CD4-positive, alpha-beta T cell (primary cell): ENCODE results near the gene ECPAS. TPM values are rescaled to one million over a fixed set of nuclear protein-coding genes. Genes with fewer than 3 reads are reported as not detected.

ENCODE experiments used
- ATAC-seq: fragments of 200-7000 bp; cut with Tn5 transposase; one replicate; pipeline ENCODE4 v1.10.0; 2022; ENCODE audit warnings: mild to moderate bottlenecking; ENCODE audit not compliant: poor library complexity
- CTCF ChIA-PET: fragments of 350-600 bp; sonication (Branson Sonifier 250); formaldehyde crosslinking; loops from one replicate; lab custom pipeline; 2021; ENCODE audit warnings: antibody characterized with exemption, inconsistent platforms; lab: Charles Lee
- POLR2A ChIA-PET: fragments of 350-600 bp; sonication (Branson Sonifier 250); formaldehyde crosslinking; loops from one replicate; lab custom pipeline; 2021; ENCODE audit warnings: antibody characterized with exemption, inconsistent platforms; lab: Charles Lee
- DNase-seq, 14 experiments: peaks; one replicate each; pipeline ENCODE4 v3.0.0-alpha.2; 2013 to 2020; ENCODE audit warnings: mixed read lengths in 2 of 14
- H3K27ac ChIP-seq, 2 donors: one replicate each; pipeline versions ENCODE4 v1.5.1 to v1.7.0; 2013; ENCODE audit warnings: low read length in 2 of 2, low read depth in 1 of 2, mild to moderate bottlenecking in 1 of 2
- H3K27me3 ChIP-seq, 2 experiments: 1 replicate in 1 of 2; 2 replicates in 1 of 2; pipeline versions ENCODE4 v1.6.1 to v1.7.0; 2013; ENCODE audit warnings: low read length in 2 of 2, control low read depth in 1 of 2, mild to moderate bottlenecking in 1 of 2, moderate library complexity in 1 of 2; ENCODE audit not compliant: insufficient read depth in 2 of 2, control insufficient read depth in 1 of 2
- H3K36me3 ChIP-seq: one replicate; pipeline ENCODE4 v1.6.1; 2013; ENCODE audit warnings: low read length, control low read depth; ENCODE audit not compliant: insufficient read depth
- H3K4me1 ChIP-seq: one replicate; pipeline ENCODE4 v1.6.1; 2013; ENCODE audit warnings: low read length, control low read depth; ENCODE audit not compliant: insufficient read depth
- H3K4me3 ChIP-seq: one replicate; pipeline ENCODE4 v1.5.1; 2013; ENCODE audit warnings: mild to moderate bottlenecking, low read length, moderate library complexity
- H3K9me3 ChIP-seq, 2 experiments: 1 replicate in 1 of 2; 2 replicates in 1 of 2; pipeline versions ENCODE4 v1.6.1 to v1.7.0; 2013; ENCODE audit warnings: low read length in 2 of 2, mild to moderate bottlenecking in 2 of 2, control low read depth in 1 of 2, moderate library complexity in 1 of 2; ENCODE audit not compliant: control insufficient read depth in 1 of 2, insufficient read depth in 1 of 2
- H3K27ac Mint-ChIP-seq: one replicate; pipeline ENCODE4 v1.8.0; 2020; ENCODE audit warnings: mixed read lengths
- H3K27me3 Mint-ChIP-seq: one replicate; pipeline ENCODE4 v1.8.0; 2021; ENCODE audit warnings: mixed read lengths
- H3K36me3 Mint-ChIP-seq: one replicate; pipeline ENCODE4 v1.8.0; 2021; ENCODE audit warnings: low read depth, mixed read lengths
- H3K4me1 Mint-ChIP-seq: one replicate; pipeline ENCODE4 v1.8.0; 2021; ENCODE audit warnings: low read depth, mixed read lengths
- H3K4me3 Mint-ChIP-seq: one replicate; pipeline ENCODE4 v1.8.0; 2020; ENCODE audit warnings: mild to moderate bottlenecking, mixed read lengths
- H3K9me3 Mint-ChIP-seq: one replicate; pipeline ENCODE4 v1.8.0; 2020; ENCODE audit warnings: mixed read lengths
- intact Hi-C, 2 experiments: fragments of 100-400 bp; cut with DNase I in 1 of 2; cut with micrococcal nuclease in 1 of 2; formaldehyde crosslinking; loops; one replicate each; pipeline versions ENCODE4 v1.15.1 to v1.9.0; 2023 to 2025; cut with DNase I, micrococcal nuclease
- total RNA-seq, 174 experiments: library from RNA in 2 of 174; stranded (reverse) in 2 of 174; gene quantifications; one replicate each; pipeline ENCODE4 v1.2.3 and lab custom pipeline; 2021 to 2026
- TF ChIP-seq, protein P1 (sequence below): fragments of 200-600 bp; IDR thresholded peaks from one replicate; pipeline ENCODE4 v1.8.0; 2022; ENCODE audit warnings: antibody characterized with exemption, mild to moderate bottlenecking

Gene ECPAS
- total RNA-seq, 2 experiments from 2014 or later, result 36.6 to 37.5 TPM

- no peaks in the 10 kb centered on the region for H3K4me1 ChIP-seq
- TF ChIP-seq, protein P1, sequence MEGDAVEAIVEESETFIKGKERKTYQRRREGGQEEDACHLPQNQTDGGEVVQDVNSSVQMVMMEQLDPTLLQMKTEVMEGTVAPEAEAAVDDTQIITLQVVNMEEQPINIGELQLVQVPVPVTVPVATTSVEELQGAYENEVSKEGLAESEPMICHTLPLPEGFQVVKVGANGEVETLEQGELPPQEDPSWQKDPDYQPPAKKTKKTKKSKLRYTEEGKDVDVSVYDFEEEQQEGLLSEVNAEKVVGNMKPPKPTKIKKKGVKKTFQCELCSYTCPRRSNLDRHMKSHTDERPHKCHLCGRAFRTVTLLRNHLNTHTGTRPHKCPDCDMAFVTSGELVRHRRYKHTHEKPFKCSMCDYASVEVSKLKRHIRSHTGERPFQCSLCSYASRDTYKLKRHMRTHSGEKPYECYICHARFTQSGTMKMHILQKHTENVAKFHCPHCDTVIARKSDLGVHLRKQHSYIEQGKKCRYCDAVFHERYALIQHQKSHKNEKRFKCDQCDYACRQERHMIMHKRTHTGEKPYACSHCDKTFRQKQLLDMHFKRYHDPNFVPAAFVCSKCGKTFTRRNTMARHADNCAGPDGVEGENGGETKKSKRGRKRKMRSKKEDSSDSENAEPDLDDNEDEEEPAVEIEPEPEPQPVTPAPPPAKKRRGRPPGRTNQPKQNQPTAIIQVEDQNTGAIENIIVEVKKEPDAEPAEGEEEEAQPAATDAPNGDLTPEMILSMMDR, result no peak
- no peak overlapping the region for H3K27ac Mint-ChIP-seq
- CTCF ChIA-PET, result no interaction called here
- H3K27me3 Mint-ChIP-seq, result no peaks in the 10 kb centered on the region
- H3K36me3 Mint-ChIP-seq, result peaks cover 90% of the 10 kb centered on the region
- peaks cover 47% of the 10 kb centered on the region for H3K36me3 ChIP-seq
- POLR2A ChIA-PET, result no interaction called here
- H3K9me3 ChIP-seq, result no peaks in the 10 kb centered on the region
- H3K27me3 ChIP-seq, result no peaks in the 10 kb centered on the region
- H3K27ac ChIP-seq, result no peak overlapping the region
- intact Hi-C loops, result no loop called here
- ATAC-seq, result no peak
- no peaks in the 10 kb centered on the region for H3K4me1 Mint-ChIP-seq
- no peaks in the 10 kb centered on the region for H3K9me3 Mint-ChIP-seq
- no peak overlapping the region for H3K4me3 ChIP-seq
- no peak for DNase-seq
- H3K4me3 Mint-ChIP-seq, result no peak overlapping the region
These were observed 57.0 kb downstream of the ECPAS start for GRCh38 chr9:111427186-111427585.

DNA sequence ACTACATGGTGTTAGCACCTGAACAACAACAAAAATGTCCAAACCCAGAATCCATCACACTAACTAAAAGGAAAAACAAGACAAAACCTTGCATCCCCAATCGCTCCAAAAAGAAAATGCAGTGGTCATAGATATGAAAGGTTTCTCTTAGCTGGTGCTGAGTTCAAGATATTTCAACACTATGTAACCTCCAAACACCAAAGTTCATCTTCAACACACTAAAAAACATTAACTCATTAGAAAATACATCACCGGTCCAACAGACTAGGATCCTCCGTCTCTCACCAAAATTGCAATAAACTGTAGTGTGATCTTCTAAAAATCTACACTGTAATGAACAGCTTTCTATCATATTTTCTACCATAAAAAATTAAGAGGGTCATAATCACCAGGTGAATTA, 60.8 kb downstream of the ECPAS start:
- H3K4me3 Mint-ChIP-seq, result no peak overlapping the region
- Histone ChIP-seq H3K27me3 (no peaks in the 10 kb centered on the region), H3K36me3 (peaks cover 55% of the 10 kb centered on the region), H3K4me3 (no peak overlapping the region), H3K27ac (no peak overlapping the region), H3K4me1 (no peaks in the 10 kb centered on the region), H3K9me3 (no peaks in the 10 kb centered on the region)
- H3K27ac Mint-ChIP-seq, result no peak overlapping the region
- DNase-seq (no peak), ATAC-seq (no peak)
- peaks cover 87% of the 10 kb centered on the region for H3K36me3 Mint-ChIP-seq
- TF ChIP-seq, protein P1, result no peak
- H3K4me1 Mint-ChIP-seq, result no peaks in the 10 kb centered on the region
- CTCF ChIA-PET, result no interaction called here
- intact Hi-C loops, result no loop called here
- H3K27me3 Mint-ChIP-seq, result no peaks in the 10 kb centered on the region
- POLR2A ChIA-PET, result no interaction called here
- no peaks in the 10 kb centered on the region for H3K9me3 Mint-ChIP-seq

GRCh38 chr9:111414406-111414805, 69.8 kb downstream of the ECPAS start:
- TF ChIP-seq, protein P1, result no peak
- ChIA-PET POLR2A (no interaction called here), CTCF (no interaction called here)
- Mint-ChIP-seq H3K36me3 (peaks cover 97% of the 10 kb centered on the region), H3K27ac (no peak overlapping the region), H3K4me3 (no peak overlapping the region), H3K9me3 (no peaks in the 10 kb centered on the region), H3K4me1 (no peaks in the 10 kb centered on the region), H3K27me3 (no peaks in the 10 kb centered on the region)
- no peak for DNase-seq
- Histone ChIP-seq H3K36me3 (peaks cover 77% of the 10 kb centered on the region), H3K27ac (no peak overlapping the region), H3K27me3 (no peaks in the 10 kb centered on the region), H3K4me1 (no peaks in the 10 kb centered on the region), H3K4me3 (no peak overlapping the region), H3K9me3 (no peaks in the 10 kb centered on the region)
- ATAC-seq, result no peak
- intact Hi-C loops, result no loop called here
